ENCODE measurements around the gene ELAVL1. TPM values are rescaled to one million over a fixed set of nuclear protein-coding genes. Genes with fewer than 3 reads are reported as not detected.

ELAVL1 gene
- total RNA-seq, 1 donor from 2014 or later: 89.6 TPM

DNA sequence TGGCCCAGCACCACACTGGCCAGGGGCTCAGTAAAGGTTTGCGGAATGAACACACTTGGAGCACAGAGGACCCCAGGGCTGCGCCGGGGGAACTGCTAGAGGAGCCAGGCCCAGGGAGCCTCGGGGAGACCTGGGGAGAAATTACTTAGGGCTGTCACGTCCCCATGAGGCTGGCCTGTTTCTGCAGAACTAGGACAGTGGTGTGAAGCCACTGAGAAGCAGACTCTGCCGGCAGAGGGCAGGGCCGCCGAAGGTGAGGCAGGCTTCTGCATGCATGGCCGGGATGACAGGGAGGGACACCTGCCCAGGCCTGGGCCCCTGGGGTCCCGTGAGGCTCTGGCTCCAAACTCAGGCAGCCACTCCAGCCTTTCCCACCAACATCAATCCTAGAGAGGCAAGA lies 26.4 kb downstream of the ELAVL1 start:
- no peak overlapping the region for H3K4me3 Mint-ChIP-seq (ENCODE audit: unreplicated experiment)
- no peaks in the 10 kb centered on the region for H3K4me1 Mint-ChIP-seq (ENCODE audit: unreplicated experiment)
- TF ChIP-seq, protein P1, sequence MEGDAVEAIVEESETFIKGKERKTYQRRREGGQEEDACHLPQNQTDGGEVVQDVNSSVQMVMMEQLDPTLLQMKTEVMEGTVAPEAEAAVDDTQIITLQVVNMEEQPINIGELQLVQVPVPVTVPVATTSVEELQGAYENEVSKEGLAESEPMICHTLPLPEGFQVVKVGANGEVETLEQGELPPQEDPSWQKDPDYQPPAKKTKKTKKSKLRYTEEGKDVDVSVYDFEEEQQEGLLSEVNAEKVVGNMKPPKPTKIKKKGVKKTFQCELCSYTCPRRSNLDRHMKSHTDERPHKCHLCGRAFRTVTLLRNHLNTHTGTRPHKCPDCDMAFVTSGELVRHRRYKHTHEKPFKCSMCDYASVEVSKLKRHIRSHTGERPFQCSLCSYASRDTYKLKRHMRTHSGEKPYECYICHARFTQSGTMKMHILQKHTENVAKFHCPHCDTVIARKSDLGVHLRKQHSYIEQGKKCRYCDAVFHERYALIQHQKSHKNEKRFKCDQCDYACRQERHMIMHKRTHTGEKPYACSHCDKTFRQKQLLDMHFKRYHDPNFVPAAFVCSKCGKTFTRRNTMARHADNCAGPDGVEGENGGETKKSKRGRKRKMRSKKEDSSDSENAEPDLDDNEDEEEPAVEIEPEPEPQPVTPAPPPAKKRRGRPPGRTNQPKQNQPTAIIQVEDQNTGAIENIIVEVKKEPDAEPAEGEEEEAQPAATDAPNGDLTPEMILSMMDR (IDR thresholded peaks at IDR 0.05): no peak
- no peak for DNase-seq (ENCODE audit: extremely low spot score, unreplicated experiment)
- peaks cover 25% of the 10 kb centered on the region for H3K36me3 Mint-ChIP-seq (ENCODE audit: unreplicated experiment)
- H3K27me3 Mint-ChIP-seq (ENCODE audit: unreplicated experiment): no peaks in the 10 kb centered on the region
- H3K9me3 Mint-ChIP-seq (ENCODE audit: unreplicated experiment): no peaks in the 10 kb centered on the region
- no peak overlapping the region for H3K27ac Mint-ChIP-seq (ENCODE audit: unreplicated experiment)

DNA sequence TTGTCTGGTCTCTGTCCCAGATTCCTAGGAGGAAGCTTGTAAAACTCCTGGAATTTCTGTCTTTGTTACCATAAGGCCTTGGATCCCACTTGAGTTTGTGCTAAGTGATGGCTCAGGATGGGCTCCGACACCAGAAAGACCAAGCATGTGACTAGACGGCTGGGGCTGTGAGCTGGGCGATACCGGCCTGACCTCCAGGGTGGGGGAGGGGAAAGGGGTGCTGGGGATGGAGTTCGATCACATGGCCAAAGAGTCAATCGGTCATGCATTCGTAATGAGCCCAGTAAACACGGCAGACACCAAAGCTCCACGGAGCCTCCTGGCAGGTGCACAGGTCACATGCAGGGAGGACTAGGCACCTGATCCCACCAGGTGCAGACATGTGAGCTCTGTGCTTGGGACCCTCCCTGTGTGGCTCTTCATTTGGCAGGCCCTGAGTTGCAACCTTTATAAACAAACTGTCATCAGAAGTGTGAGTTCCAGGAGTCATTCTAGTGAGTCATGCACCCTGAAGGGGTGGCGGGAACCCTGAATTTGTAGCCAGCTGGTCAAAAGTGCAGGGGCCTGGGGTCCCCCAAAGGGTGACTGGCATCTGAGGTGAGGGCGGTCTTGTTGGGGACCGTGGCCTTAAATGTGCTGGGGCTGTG lies 27.1 kb downstream of the ELAVL1 start:
- Mint-ChIP-seq H3K27ac (ENCODE audit: unreplicated experiment) (no peak overlapping the region), H3K27me3 (ENCODE audit: unreplicated experiment) (no peaks in the 10 kb centered on the region), H3K9me3 (ENCODE audit: unreplicated experiment) (no peaks in the 10 kb centered on the region), H3K36me3 (ENCODE audit: unreplicated experiment) (peaks cover 28% of the 10 kb centered on the region), H3K4me1 (ENCODE audit: unreplicated experiment) (no peaks in the 10 kb centered on the region), H3K4me3 (ENCODE audit: unreplicated experiment) (no peak overlapping the region)
- TF ChIP-seq, protein P1 (IDR thresholded peaks at IDR 0.05): no peak
- DNase-seq (ENCODE audit: extremely low spot score, unreplicated experiment): no peak

DNA sequence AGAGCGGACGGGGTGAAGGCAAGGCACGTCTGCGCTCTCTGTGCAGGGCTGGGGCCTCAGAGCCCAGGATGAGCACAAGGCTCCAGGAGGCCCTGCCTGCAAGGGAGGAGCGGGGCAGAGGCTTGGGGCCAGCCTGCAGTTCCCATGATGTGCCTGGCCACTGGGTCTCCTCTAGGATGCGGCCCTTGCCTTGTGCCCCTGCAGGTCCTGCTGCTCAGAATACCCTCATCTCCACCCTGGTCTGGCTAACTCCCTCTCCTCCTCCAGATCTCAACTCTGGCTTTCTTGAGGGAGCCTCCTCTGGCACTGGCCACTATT lies 27.8 kb downstream of the ELAVL1 start:
- no peaks in the 10 kb centered on the region for H3K9me3 Mint-ChIP-seq (ENCODE audit: unreplicated experiment)
- TF ChIP-seq, protein P1 (IDR thresholded peaks at IDR 0.05): no peak
- H3K4me3 Mint-ChIP-seq (ENCODE audit: unreplicated experiment): no peak overlapping the region
- no peaks in the 10 kb centered on the region for H3K4me1 Mint-ChIP-seq (ENCODE audit: unreplicated experiment)
- H3K27me3 Mint-ChIP-seq (ENCODE audit: unreplicated experiment): no peaks in the 10 kb centered on the region
- DNase-seq (ENCODE audit: extremely low spot score, unreplicated experiment): no peak
- H3K36me3 Mint-ChIP-seq (ENCODE audit: unreplicated experiment): peaks cover 25% of the 10 kb centered on the region
- H3K27ac Mint-ChIP-seq (ENCODE audit: unreplicated experiment): no peak overlapping the region

DNA sequence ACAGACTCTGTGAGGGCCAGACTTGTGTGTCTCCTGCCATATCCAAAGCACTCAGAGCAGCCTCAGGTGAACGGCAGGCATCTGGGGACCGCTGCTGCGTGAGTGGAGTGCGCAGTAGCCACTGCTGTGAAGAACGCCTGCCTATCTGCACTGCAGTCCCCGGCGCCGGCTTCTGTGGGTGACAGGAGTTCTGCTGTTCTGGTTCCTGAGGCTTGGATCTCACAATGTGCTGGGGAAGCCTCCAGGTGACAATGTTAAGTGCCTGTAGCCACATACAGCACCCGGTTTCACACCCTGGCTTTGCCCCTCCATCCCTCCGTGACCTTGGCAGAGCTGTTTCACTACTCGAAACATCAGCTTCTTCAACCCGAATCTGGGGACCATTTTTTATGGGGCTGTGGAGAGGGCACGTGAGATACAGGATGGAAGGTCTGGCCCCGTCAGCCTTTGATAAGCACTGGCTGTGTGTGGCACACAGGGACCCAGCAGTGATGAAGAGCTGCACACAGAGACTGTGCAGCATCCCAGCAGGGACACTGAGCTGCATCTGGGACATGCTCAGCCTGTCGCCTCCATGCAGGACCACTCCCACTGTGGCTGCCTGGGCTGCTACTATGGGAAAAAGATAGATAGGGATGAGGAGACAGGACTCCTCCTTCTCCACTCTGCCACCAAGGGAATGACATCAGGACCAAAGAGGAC lies 28.3 kb downstream of the ELAVL1 start:
- no peak for DNase-seq (ENCODE audit: extremely low spot score, unreplicated experiment)

DNA sequence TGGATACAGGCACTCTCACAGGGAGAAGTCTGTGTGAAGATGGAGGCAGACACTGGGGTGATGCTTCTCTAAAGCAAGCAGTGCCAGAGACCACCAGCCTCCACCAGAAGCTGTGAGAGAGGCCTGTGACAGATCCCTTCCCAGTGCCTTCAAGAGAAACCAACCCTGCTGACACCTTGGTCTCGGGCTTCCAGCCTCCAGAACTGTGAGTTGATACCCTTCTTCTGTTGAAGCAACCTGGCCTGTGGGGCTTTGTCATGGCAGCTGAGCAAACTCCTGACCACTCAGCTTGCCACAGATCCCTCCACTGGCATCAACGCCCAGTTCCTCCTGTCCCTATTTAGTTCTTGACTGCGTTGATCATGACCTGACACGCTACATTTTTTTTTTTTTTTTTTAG lies 29.0 kb downstream of the ELAVL1 start:
- Mint-ChIP-seq H3K9me3 (ENCODE audit: unreplicated experiment) (no peaks in the 10 kb centered on the region), H3K4me1 (ENCODE audit: unreplicated experiment) (no peaks in the 10 kb centered on the region), H3K4me3 (ENCODE audit: unreplicated experiment) (no peak overlapping the region), H3K36me3 (ENCODE audit: unreplicated experiment) (peaks cover 21% of the 10 kb centered on the region), H3K27me3 (ENCODE audit: unreplicated experiment) (no peaks in the 10 kb centered on the region), H3K27ac (ENCODE audit: unreplicated experiment) (no peak overlapping the region)
- no peak for DNase-seq (ENCODE audit: extremely low spot score, unreplicated experiment)
- TF ChIP-seq, protein P1 (IDR thresholded peaks at IDR 0.05): no peak

More for the DNA sequence above, 28.3 kb downstream of the ELAVL1 start:
- Mint-ChIP-seq H3K4me1 (ENCODE audit: unreplicated experiment) (no peaks in the 10 kb centered on the region), H3K27me3 (ENCODE audit: unreplicated experiment) (no peaks in the 10 kb centered on the region), H3K27ac (ENCODE audit: unreplicated experiment) (no peak overlapping the region), H3K4me3 (ENCODE audit: unreplicated experiment) (no peak overlapping the region), H3K36me3 (ENCODE audit: unreplicated experiment) (peaks cover 22% of the 10 kb centered on the region), H3K9me3 (ENCODE audit: unreplicated experiment) (no peaks in the 10 kb centered on the region)
- TF ChIP-seq, protein P1 (IDR thresholded peaks at IDR 0.05): no peak
